ENCODE results near the gene SMAD9.

DNA sequence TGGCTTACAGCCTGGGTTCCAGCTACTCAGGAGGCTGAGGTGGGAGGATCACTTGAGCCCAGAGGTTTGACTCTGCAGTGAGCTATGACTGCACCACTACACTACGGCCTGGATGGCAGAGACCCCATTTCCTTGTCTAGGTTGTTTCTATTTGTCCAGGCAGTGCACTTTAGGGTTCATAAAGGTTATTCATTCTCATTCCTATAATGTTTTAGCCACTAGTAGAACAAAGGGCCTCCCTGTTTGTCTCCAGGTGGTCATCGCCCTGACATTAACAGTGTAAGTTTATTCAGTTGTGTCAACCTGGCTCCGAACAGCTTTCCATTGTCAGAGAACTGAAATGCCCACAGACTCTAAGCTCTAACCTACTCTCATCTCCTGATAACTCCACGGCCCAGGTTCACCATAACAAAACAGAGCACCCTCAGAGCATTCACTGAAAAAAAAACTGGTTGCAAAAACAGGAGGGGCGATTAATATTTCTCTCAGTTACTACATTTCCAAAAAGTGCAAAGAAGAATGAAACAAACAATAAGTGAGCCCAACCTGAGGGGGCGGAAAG, 37.1 kb downstream of the SMAD9 start:
- TF ChIP-seq, protein P1, sequence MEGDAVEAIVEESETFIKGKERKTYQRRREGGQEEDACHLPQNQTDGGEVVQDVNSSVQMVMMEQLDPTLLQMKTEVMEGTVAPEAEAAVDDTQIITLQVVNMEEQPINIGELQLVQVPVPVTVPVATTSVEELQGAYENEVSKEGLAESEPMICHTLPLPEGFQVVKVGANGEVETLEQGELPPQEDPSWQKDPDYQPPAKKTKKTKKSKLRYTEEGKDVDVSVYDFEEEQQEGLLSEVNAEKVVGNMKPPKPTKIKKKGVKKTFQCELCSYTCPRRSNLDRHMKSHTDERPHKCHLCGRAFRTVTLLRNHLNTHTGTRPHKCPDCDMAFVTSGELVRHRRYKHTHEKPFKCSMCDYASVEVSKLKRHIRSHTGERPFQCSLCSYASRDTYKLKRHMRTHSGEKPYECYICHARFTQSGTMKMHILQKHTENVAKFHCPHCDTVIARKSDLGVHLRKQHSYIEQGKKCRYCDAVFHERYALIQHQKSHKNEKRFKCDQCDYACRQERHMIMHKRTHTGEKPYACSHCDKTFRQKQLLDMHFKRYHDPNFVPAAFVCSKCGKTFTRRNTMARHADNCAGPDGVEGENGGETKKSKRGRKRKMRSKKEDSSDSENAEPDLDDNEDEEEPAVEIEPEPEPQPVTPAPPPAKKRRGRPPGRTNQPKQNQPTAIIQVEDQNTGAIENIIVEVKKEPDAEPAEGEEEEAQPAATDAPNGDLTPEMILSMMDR (IDR thresholded peaks at IDR 0.05): no peak
- TF ChIP-seq POLR2A (IDR thresholded peaks at IDR 0.05): no peak
